ENCODE results near the gene CHST4. TPM values are rescaled to one million over a fixed set of nuclear protein-coding genes. Genes with fewer than 3 reads are reported as not detected.

The CHST4 gene
- total RNA-seq, 2 donors from 2014 or later = 1.9 to 3.2 TPM

GRCh38 chr16:71524566-71525553, 1.4 kb upstream of the CHST4 start:
- no peak overlapping the region for H3K27ac Mint-ChIP-seq
- 69 to 73% methylated on average over 8 to 14 of the region's 16 CpGs for whole genome bisulfite sequencing, 2 experiments (ENCODE audit: insufficient coverage in 1 of 2, insufficient read length in 1 of 2)
- Histone ChIP-seq H3K9me3 (ENCODE audit: control insufficient read depth, low read length) (no peaks in the 10 kb centered on the region), H3K27me3 (ENCODE audit: control insufficient read depth, insufficient read depth, low read length, poor library complexity, severe bottlenecking) (no peaks in the 10 kb centered on the region), H3K36me3 (ENCODE audit: control insufficient read depth, insufficient read depth, low read length) (no peaks in the 10 kb centered on the region), H3K9ac (ENCODE audit: extremely low read depth, low read length, poor library complexity, severe bottlenecking) (no peak overlapping the region), H3K4me3 (ENCODE audit: low read length) (peak overlapping the region; percentile 62), H3K4me1 (ENCODE audit: control insufficient read depth, insufficient read depth, low read length) (peaks cover 3% of the 10 kb centered on the region), H3K27ac (ENCODE audit: low read depth, low read length) (no peak overlapping the region)
- H3K36me3 Mint-ChIP-seq (ENCODE audit: low read depth) = no peaks in the 10 kb centered on the region
- peaks cover 9% of the 10 kb centered on the region for H3K27me3 Mint-ChIP-seq (ENCODE audit: insufficient read depth)
- TF ChIP-seq, protein P1, sequence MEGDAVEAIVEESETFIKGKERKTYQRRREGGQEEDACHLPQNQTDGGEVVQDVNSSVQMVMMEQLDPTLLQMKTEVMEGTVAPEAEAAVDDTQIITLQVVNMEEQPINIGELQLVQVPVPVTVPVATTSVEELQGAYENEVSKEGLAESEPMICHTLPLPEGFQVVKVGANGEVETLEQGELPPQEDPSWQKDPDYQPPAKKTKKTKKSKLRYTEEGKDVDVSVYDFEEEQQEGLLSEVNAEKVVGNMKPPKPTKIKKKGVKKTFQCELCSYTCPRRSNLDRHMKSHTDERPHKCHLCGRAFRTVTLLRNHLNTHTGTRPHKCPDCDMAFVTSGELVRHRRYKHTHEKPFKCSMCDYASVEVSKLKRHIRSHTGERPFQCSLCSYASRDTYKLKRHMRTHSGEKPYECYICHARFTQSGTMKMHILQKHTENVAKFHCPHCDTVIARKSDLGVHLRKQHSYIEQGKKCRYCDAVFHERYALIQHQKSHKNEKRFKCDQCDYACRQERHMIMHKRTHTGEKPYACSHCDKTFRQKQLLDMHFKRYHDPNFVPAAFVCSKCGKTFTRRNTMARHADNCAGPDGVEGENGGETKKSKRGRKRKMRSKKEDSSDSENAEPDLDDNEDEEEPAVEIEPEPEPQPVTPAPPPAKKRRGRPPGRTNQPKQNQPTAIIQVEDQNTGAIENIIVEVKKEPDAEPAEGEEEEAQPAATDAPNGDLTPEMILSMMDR (conservative IDR thresholded peaks at IDR 0.05) = no peak
- H3K4me1 Mint-ChIP-seq = peaks cover 31% of the 10 kb centered on the region
- no peaks in the 10 kb centered on the region for H3K9me3 Mint-ChIP-seq
- peak overlapping the region; percentile 55 for H3K4me3 Mint-ChIP-seq
- DNase-seq = peak; percentile 54

- H3K27ac Mint-ChIP-seq = no peak overlapping the region
- Histone ChIP-seq H3K4me1 (ENCODE audit: control insufficient read depth, insufficient read depth, low read length) (peaks cover 3% of the 10 kb centered on the region), H3K27me3 (ENCODE audit: control insufficient read depth, insufficient read depth, low read length, poor library complexity, severe bottlenecking) (no peaks in the 10 kb centered on the region), H3K27ac (ENCODE audit: low read depth, low read length) (no peak overlapping the region), H3K9me3 (ENCODE audit: control insufficient read depth, low read length) (no peaks in the 10 kb centered on the region), H3K36me3 (ENCODE audit: control insufficient read depth, insufficient read depth, low read length) (no peaks in the 10 kb centered on the region), H3K9ac (ENCODE audit: extremely low read depth, low read length, poor library complexity, severe bottlenecking) (no peak overlapping the region), H3K4me3 (ENCODE audit: low read length) (no peak overlapping the region)
- no peak overlapping the region for H3K4me3 Mint-ChIP-seq
- H3K36me3 Mint-ChIP-seq (ENCODE audit: low read depth) = no peaks in the 10 kb centered on the region
- no peaks in the 10 kb centered on the region for H3K9me3 Mint-ChIP-seq
- no peak for DNase-seq
- peaks cover 6% of the 10 kb centered on the region for H3K27me3 Mint-ChIP-seq (ENCODE audit: insufficient read depth)
- 79% methylated on average over 1 of the region's 1 CpG; no CpG with 5 or more reads in 1 of the 2 experiments for WGBS, 2 experiments (ENCODE audit: insufficient coverage in 1 of 2, insufficient read length in 1 of 2)
- TF ChIP-seq, protein P1 (conservative IDR thresholded peaks at IDR 0.05) = no peak
- H3K4me1 Mint-ChIP-seq = peaks cover 31% of the 10 kb centered on the region
These were observed 2.0 kb downstream of the CHST4 start for GRCh38 chr16:71528257-71528656.

DNA sequence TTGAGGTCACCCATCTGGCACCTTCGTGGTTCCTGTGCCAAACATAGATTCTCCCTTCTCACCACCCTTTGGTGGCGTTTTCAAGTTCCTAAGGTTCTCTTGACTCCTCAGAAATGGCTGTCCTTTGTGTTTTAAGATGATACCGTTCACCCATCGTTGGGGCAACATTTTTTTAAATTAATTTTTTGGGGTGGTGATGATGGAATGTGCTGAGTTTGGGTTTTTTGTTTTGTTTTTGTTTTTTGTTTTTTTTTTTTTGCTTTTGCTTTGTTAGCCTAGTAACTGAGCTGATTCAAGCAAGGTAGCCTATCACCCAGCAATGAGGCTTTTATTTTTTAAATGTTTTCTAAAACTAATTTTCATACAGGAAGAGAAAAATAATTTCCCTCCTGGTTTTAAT, 2.6 kb downstream of the CHST4 start:
- Mint-ChIP-seq H3K36me3 (ENCODE audit: low read depth) (no peaks in the 10 kb centered on the region), H3K4me3 (no peak overlapping the region), H3K27ac (no peak overlapping the region), H3K4me1 (peaks cover 26% of the 10 kb centered on the region), H3K27me3 (ENCODE audit: insufficient read depth) (peaks cover 4% of the 10 kb centered on the region), H3K9me3 (no peaks in the 10 kb centered on the region)
- no peak overlapping the region for H3K9ac ChIP-seq (ENCODE audit: extremely low read depth, low read length, poor library complexity, severe bottlenecking)
- WGBS, 2 experiments (ENCODE audit: insufficient coverage in 1 of 2, insufficient read length in 1 of 2) = 88 to 100% methylated on average over 1 to 4 of the region's 4 CpGs
- no peaks in the 10 kb centered on the region for H3K36me3 ChIP-seq (ENCODE audit: control insufficient read depth, insufficient read depth, low read length)
- H3K27ac ChIP-seq (ENCODE audit: low read depth, low read length) = no peak overlapping the region
- DNase-seq = no peak
- H3K4me1 ChIP-seq (ENCODE audit: control insufficient read depth, insufficient read depth, low read length) = peaks cover 3% of the 10 kb centered on the region
- no peak overlapping the region for H3K4me3 ChIP-seq (ENCODE audit: low read length)
- no peaks in the 10 kb centered on the region for H3K9me3 ChIP-seq (ENCODE audit: control insufficient read depth, low read length)
- no peaks in the 10 kb centered on the region for H3K27me3 ChIP-seq (ENCODE audit: control insufficient read depth, insufficient read depth, low read length, poor library complexity, severe bottlenecking)
- TF ChIP-seq, protein P1 (conservative IDR thresholded peaks at IDR 0.05) = no peak
